GM19043 (cell line): ENCODE data around the gene BTNL3.
"Not testable (repeated sequence)": the region's sequence is repeated elsewhere in the genome, so short reads cannot be mapped to it uniquely, and the experiment has no call there.

ENCODE experiments used
- ATAC-seq: cut with Tn5 transposase; IDR thresholded peaks from one replicate; pipeline ENCODE4 v1.9.1; 2021; ENCODE audit warnings: low read depth; ENCODE audit not compliant: unreplicated experiment

The BTNL3 gene

GRCh38 chr5:180988592-180988991 is at the start of gene BTNL3:
TSS of gene BTNL3 (plus strand) at chr5:180988846. CDS start at chr5:180989029, 183 bp downstream.
- no peak for ATAC-seq

DNA sequence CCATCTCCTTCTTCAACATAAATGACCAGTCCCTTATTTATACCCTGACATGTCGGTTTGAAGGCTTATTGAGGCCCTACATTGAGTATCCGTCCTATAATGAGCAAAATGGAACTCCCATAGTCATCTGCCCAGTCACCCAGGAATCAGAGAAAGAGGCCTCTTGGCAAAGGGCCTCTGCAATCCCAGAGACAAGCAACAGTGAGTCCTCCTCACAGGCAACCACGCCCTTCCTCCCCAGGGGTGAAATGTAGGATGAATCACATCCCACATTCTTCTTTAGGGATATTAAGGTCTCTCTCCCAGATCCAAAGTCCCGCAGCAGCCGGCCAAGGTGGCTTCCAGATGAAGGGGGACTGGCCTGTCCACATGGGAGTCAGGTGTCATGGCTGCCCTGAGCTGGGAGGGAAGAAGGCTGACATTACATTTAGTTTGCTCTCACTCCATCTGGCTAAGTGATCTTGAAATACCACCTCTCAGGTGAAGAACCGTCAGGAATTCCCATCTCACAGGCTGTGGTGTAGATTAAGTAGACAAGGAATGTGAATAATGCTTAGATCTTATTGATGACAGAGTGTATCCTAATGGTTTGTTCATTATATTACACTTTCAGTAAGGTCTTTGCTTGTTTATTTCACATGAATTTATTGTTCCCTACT is 38.2 kb upstream of the BTNL3 start:
- no peak for ATAC-seq

GRCh38 chr5:180959661-180960060 is 29.0 kb upstream of the BTNL3 start:
- no peak for ATAC-seq

DNA sequence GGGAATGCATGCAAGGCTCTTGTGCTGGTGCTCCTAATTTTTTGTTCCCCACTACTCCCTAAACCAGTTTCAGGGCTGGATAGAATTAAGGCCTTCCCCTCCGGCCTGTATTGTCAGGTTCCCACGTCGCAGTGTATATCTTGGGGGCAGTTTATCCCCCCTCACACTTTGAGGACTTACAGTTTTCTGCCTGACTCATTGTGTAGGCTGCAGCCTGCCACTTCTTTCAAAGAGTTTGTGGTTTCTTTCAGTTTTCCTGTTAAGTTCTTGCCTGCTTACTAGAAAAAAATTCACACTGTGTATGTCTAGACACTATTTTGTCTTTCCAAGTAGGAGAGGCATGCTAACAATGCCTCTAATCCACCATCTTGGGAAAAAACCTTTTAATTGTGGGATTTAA is 28.4 kb upstream of the BTNL3 start:
- no peak for ATAC-seq

DNA sequence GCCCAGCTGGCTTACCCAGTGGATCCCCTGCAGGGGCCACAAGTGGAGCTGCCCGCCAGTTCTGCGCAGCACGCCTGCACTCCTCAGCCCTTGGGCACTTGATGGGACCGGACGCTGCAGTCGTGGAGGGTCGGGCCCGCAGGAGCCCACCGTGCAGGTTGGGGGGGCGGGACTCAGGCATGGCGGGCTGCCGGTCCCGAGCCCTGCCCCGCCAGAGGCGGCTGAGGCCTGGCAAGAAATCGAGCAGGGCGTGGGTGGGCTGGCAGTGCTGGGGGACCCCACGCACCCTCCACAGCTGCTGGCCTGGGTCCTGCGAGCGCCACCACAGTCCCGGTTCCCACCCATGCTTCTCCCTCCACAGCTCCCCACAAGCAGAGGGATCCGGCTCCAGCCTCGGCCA is 19.2 kb upstream of the BTNL3 start:
- no peak for ATAC-seq

- no peak for ATAC-seq
Observed at GRCh38 chr5:180970336-180970735, 18.3 kb upstream of the BTNL3 start.

DNA sequence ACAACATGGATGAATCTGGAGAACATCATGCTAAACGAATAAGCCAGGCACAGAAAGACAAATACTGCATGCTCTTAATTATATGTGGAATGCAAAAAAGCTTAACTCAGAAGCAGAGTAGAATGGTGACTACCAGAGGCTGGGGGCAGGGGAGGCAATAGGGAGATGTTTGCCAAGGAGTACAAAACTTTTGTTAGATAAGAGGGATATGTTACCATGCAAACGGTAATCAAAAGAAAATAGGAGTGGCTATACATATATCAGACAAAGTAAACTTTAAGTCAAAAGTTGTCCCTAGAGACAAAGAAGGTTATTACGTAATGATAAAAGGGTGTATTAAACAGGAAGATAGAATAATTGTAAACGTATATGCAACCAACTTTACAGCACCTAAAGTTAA is 17.8 kb upstream of the BTNL3 start:
- ATAC-seq, result no peak

- peak; percentile 29 for ATAC-seq
Observed at GRCh38 chr5:180974612-180975315, 13.9 kb upstream of the BTNL3 start.

DNA sequence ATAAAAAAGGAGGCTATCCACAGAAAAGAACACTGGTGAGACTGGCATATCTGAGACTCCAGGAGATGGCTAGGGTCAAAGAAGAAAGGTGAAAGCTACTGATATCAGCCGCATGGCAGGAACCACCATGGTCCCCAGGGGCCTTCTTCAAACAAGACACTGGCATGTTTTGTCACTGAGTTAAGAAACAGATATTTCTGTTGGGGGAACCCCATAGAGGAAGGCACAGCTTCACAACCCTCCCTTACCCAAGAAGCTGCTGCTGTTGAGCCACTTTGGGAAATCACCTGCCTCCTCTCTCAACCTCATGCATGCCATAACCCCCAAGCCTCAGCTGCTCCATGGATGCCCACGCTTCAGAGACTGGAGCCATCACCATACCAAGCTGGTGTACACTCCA is 13.3 kb upstream of the BTNL3 start:
- peak; percentile 90 for ATAC-seq

DNA sequence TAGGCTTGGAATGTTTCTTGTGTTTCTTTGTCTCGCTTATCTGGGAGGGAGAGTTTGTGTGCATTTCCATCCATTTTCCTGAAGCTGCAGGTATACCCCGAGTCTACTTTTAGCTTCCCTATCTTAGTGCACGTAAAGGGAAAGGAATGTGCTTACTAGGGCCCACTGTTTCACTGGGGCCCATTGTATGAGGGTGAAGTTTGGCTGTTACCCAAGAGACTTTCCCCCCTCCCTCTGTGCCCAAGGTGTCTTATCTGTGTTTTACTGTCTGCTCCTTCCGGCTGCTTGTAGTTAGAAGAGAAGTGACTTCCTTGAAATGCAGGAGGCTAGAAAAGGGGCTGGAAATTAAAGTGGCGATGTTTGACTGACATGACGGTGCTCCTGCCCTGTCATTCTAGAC is 12.1 kb upstream of the BTNL3 start:
- ATAC-seq, result no peak

DNA sequence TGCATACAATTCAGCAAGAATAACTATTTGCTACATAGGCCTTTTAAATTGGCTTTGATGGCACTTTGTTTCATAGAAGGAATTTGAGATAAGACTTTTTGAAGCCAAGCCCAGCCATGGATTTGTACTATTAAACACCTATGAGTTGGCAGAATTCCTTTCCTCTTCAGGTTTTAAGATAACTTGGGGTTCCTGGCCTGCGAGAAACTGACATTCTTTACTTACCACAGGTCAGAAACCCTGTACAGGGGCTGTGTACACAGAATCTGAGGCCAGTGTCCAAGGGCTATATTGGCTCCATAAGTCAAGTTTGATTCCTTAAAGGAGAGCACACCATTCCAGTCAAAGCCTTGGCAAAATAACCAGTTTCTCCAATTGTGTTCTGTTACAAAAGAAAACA is 10.8 kb upstream of the BTNL3 start:
- no peak for ATAC-seq

GRCh38 chr5:180982008-180982741 is 6.5 kb upstream of the BTNL3 start:
- ATAC-seq, result no peak

GRCh38 chr5:180988016-180988415 is 630 bp upstream of the BTNL3 start:
- no peak for ATAC-seq

GRCh38 chr5:180990086-180990881 is 1.6 kb downstream of the BTNL3 start:
- no peak for ATAC-seq

GRCh38 chr5:180990882-180991242 is 2.2 kb downstream of the BTNL3 start:
- no peak for ATAC-seq

- ATAC-seq, result no peak
Observed at GRCh38 chr5:181001947-181002346, 13.3 kb downstream of the BTNL3 start.

- ATAC-seq, result no peak
Observed at GRCh38 chr5:181005791-181006190, 17.1 kb downstream of the BTNL3 start.

- ATAC-seq, result no peak
Observed at GRCh38 chr5:181008136-181008535, 19.5 kb downstream of the BTNL3 start.

DNA sequence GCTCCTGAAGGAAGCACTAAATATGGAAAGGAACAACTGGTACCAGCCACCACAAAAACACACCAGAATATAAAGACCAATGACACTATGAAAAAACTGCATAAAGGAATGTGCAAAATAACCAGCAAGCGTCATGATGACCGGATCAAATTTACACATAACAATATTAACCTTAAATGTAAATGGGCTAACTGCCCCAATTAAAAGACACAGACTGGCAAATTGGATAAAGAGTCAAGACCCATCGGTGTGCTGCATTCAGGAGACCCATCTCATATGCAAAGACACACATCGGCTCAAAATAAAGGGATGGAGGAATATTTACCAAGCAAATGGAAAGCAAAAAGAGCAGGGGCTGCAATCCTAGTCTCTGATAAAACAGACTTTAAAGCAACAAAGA is 21.4 kb downstream of the BTNL3 start:
- ATAC-seq, result not testable (repeated sequence)

GRCh38 chr5:181014654-181015053 is 26.0 kb downstream of the BTNL3 start:
- ATAC-seq, result not testable (repeated sequence)

- ATAC-seq, result not testable (repeated sequence)
Observed at GRCh38 chr5:181017448-181017847, 28.8 kb downstream of the BTNL3 start.
